Thoracic aorta (tissue), 2 donors: Measurements from ENCODE around the gene GSX1. TPM values are rescaled to one million over a fixed set of nuclear protein-coding genes. Genes with fewer than 3 reads are reported as not detected.

Experiments
- ATAC-seq: fragments of 150-250 bp; one replicate; pipeline ENCODE4 v1.8.0; 2017; ENCODE audit warnings: low read depth; ENCODE audit not compliant: insufficient number of reproducible peaks, low FRiP score
- DNase-seq: peaks from one replicate; pipeline ENCODE4 v3.0.0-alpha.2; 2020; ENCODE audit warnings: low spot score
- H3K27ac ChIP-seq, 2 donors: fragments of 200-600 bp; sonication (generic); 1 replicate in 1 of 2; 2 replicates in 1 of 2; pipeline ENCODE4 v1.5.1; 2016; ENCODE audit warnings: mild to moderate bottlenecking in 2 of 2, moderate library complexity in 2 of 2
- H3K27me3 ChIP-seq: fragments of 200-600 bp; sonication (generic); replicated peaks from 2 replicates; pipeline ENCODE4 v1.6.0; 2016; ENCODE audit warnings: mild to moderate bottlenecking; ENCODE audit not compliant: insufficient read depth
- H3K36me3 ChIP-seq: fragments of 200-600 bp; sonication (generic); one replicate; pipeline ENCODE4 v1.5.1; 2016
- H3K4me1 ChIP-seq, 2 donors: fragments of 200-600 bp; sonication (generic); 1 replicate in 1 of 2; 2 replicates in 1 of 2; pipeline versions ENCODE4 v1.5.1 to v1.6.0; 2016; ENCODE audit warnings: low read depth in 2 of 2, mild to moderate bottlenecking in 1 of 2; ENCODE audit not compliant: control insufficient read depth in 1 of 2
- H3K4me3 ChIP-seq: fragments of 200-600 bp; sonication (generic); 2 replicates; pipeline ENCODE4 v1.5.1; 2016; ENCODE audit warnings: mild to moderate bottlenecking
- H3K9me3 ChIP-seq: fragments of 200-600 bp; sonication (generic); 2 replicates; pipeline ENCODE4 v1.5.1; 2016
- CTCF ChIP-seq: fragments of 200-600 bp; sonication (generic); IDR thresholded peaks from one replicate; pipeline ENCODE4 v1.5.1; 2019; ENCODE audit warnings: antibody characterized with exemption
- total RNA-seq, 2 donors: library from RNA; depleted of rRNA; stranded (reverse); fragments of >200 nt; gene quantifications; one replicate each; pipeline versions ENCODE4 v1.1.0 to v1.2.3, GENCODE V29; 2016

Gene GSX1
- total RNA-seq, 2 donors from 2014 or later = not detected

- TF ChIP-seq CTCF = no peak
- H3K27ac ChIP-seq = no peak overlapping the region
- no peak for ATAC-seq
- H3K36me3 ChIP-seq = no peaks in the 10 kb centered on the region
- no peak overlapping the region for H3K4me3 ChIP-seq
- no peaks in the 10 kb centered on the region for H3K27me3 ChIP-seq
- H3K9me3 ChIP-seq = no peaks in the 10 kb centered on the region
- H3K4me1 ChIP-seq = no peaks in the 10 kb centered on the region
- DNase-seq = no peak
Measured at GRCh38 chr13:27842571-27842970, 50.3 kb downstream of the GSX1 start.

Other genes starting within 250 kb of the GSX1 start
- 1 to 10 TPM; 7.1 to 7.6 TPM for gene LNX2, start 172.0 kb upstream of the GSX1 start, total RNA-seq
- 10 to 100 TPM; 89.0 to 95.7 TPM for gene POLR1D, start 170.6 kb upstream of the GSX1 start, total RNA-seq
- under 1 TPM in 1 of 2 donors, not detected in 1; 0.28 TPM for gene PDX1, start 127.5 kb downstream of the GSX1 start, total RNA-seq
- gene CDX2, start 176.8 kb downstream of the GSX1 start, total RNA-seq = not detected
- gene URAD, start 196.2 kb downstream of the GSX1 start, total RNA-seq = not detected